OCI-LY1 (cell line): ENCODE measurements around the gene PDE4D.

ENCODE experiments used
- H2AFZ ChIP-seq: fragments of 200-600 bp; sonication (generic), shearing (Covaris generic); 2 replicates; pipeline ENCODE4 v1.6.0; 2014; ENCODE audit warnings: antibody characterized with exemption, mild to moderate bottlenecking, low read length
- H3F3A ChIP-seq: fragments of 200-600 bp; sonication (generic), shearing (Covaris generic); 2 replicates; pipeline ENCODE4 v1.6.0; 2014; ENCODE audit warnings: mild to moderate bottlenecking, antibody characterized with exemption, low read length, moderate library complexity; ENCODE audit not compliant: insufficient read depth
- H3K27ac ChIP-seq: fragments of 200-600 bp; sonication (generic); 2 replicates; pipeline ENCODE4 v1.5.1; 2014; ENCODE audit warnings: low read length, mixed run types, mild to moderate bottlenecking, low read depth; ENCODE audit not compliant: poor library complexity, severe bottlenecking
- H3K27me3 ChIP-seq: fragments of 200-600 bp; sonication (generic); 2 replicates; pipeline ENCODE4 v1.6.0; 2014; ENCODE audit warnings: antibody characterized with exemption, mild to moderate bottlenecking, low read length, moderate library complexity; ENCODE audit not compliant: insufficient read depth
- H3K36me3 ChIP-seq: fragments of 200-600 bp; sonication (generic); 2 replicates; pipeline ENCODE4 v1.6.1; 2014; ENCODE audit warnings: mild to moderate bottlenecking, antibody characterized with exemption, low read length, moderate library complexity, mixed read lengths; ENCODE audit not compliant: insufficient read depth
- H3K4me1 ChIP-seq: fragments of 200-600 bp; sonication (generic); 2 replicates; pipeline ENCODE4 v1.5.1; 2014; ENCODE audit warnings: mild to moderate bottlenecking, low read length, moderate library complexity; ENCODE audit not compliant: insufficient read depth, severe bottlenecking
- H3K4me2 ChIP-seq: fragments of 200-600 bp; sonication (generic), shearing (Covaris generic); 2 replicates; pipeline ENCODE4 v1.6.1; 2014; ENCODE audit warnings: low read length
- H3K4me3 ChIP-seq: fragments of 200-600 bp; sonication (generic); 2 replicates; pipeline ENCODE4 v1.5.1; 2014; ENCODE audit warnings: low read length, low read depth, mild to moderate bottlenecking, mixed read lengths; ENCODE audit not compliant: poor library complexity, severe bottlenecking
- H3K79me2 ChIP-seq: fragments of 200-600 bp; shearing (Covaris generic); 2 replicates; pipeline ENCODE4 v1.6.1; 2016; ENCODE audit warnings: mixed run types, low read length, mixed read lengths; ENCODE audit not compliant: insufficient read depth
- H3K9ac ChIP-seq: fragments of 200-600 bp; sonication (generic), shearing (Covaris generic); 2 replicates; pipeline ENCODE4 v1.6.1; 2014; ENCODE audit warnings: mild to moderate bottlenecking, low read length, mixed read lengths
- H3K9me2 ChIP-seq: fragments of 200-600 bp; sonication (generic), shearing (Covaris generic); 2 replicates; pipeline ENCODE4 v1.6.1; 2014; ENCODE audit warnings: low read depth, mild to moderate bottlenecking, low read length, mixed read lengths
- H3K9me3 ChIP-seq: fragments of 200-600 bp; shearing (Covaris generic); 2 replicates; pipeline ENCODE4 v1.6.1; 2014; ENCODE audit warnings: low read length, mixed read lengths
- H4K20me1 ChIP-seq: fragments of 200-600 bp; sonication (generic), shearing (Covaris generic); 2 replicates; pipeline ENCODE4 v1.6.0; 2016; ENCODE audit warnings: mild to moderate bottlenecking, low read length; ENCODE audit not compliant: insufficient read depth
- CTCF ChIP-seq: fragments of 200-600 bp; sonication (generic), shearing (Covaris generic); IDR thresholded peaks from 2 replicates; pipeline ENCODE4 v1.5.1; 2017; ENCODE audit warnings: mild to moderate bottlenecking, antibody characterized with exemption, low read length, moderate library complexity, mixed read lengths
- EZH2 ChIP-seq: fragments of 200-600 bp; sonication (generic), shearing (Covaris generic); IDR thresholded peaks from 2 replicates; pipeline ENCODE4 v1.8.0; 2017; ENCODE audit warnings: borderline replicate concordance, mixed run types, mild to moderate bottlenecking, antibody characterized with exemption, low read length, moderate library complexity, mixed read lengths

PDE4D gene

DNA sequence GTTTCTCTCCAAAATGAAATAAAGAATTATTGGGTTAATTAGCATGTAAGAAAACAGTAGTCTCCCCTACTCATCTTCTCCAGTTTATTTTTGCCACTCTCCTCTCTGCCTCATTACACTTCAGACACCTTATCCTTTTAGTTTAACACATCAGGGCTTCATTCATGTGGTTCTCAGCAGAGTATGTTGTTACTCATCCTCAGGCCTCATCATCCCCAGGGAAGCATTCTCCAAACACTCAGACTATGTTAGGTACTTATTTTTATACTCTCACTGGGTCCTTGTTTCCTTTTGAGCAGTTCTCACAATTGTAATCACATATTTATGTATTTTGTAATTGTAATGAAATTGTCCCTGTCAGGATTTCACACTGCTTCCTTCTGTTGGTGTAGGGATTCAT is 470.5 kb downstream of the PDE4D start:
- Histone ChIP-seq H3K4me2 (no peak overlapping the region), H3K27me3 (no peaks in the 10 kb centered on the region), H3K4me3 (no peak overlapping the region), H4K20me1 (no peaks in the 10 kb centered on the region), H3F3A (no peaks in the 10 kb centered on the region), H3K9ac (no peak overlapping the region), H2AFZ (no peak overlapping the region), H3K36me3 (no peaks in the 10 kb centered on the region), H3K27ac (no peak overlapping the region), H3K9me3 (no peaks in the 10 kb centered on the region), H3K4me1 (no peaks in the 10 kb centered on the region), H3K79me2 (no peaks in the 10 kb centered on the region), H3K9me2 (no peaks in the 10 kb centered on the region)
- TF ChIP-seq CTCF, result no peak
- TF ChIP-seq EZH2, result no peak

- Histone ChIP-seq H3K4me1 (no peaks in the 10 kb centered on the region), H3K9me2 (no peaks in the 10 kb centered on the region), H3F3A (no peaks in the 10 kb centered on the region), H3K9ac (no peak overlapping the region), H3K9me3 (no peaks in the 10 kb centered on the region), H3K27me3 (no peaks in the 10 kb centered on the region), H3K4me3 (no peak overlapping the region), H3K36me3 (no peaks in the 10 kb centered on the region), H3K4me2 (no peak overlapping the region), H3K27ac (no peak overlapping the region), H2AFZ (no peak overlapping the region), H3K79me2 (no peaks in the 10 kb centered on the region), H4K20me1 (no peaks in the 10 kb centered on the region)
- no peak for TF ChIP-seq CTCF
- TF ChIP-seq EZH2, result no peak
These were observed 471.3 kb downstream of the PDE4D start for GRCh38 chr5:59421986-59422941.

GRCh38 chr5:59420596-59420995 is 472.9 kb downstream of the PDE4D start:
- no peak overlapping the region for H3K4me2 ChIP-seq
- no peaks in the 10 kb centered on the region for H3K4me1 ChIP-seq
- no peak overlapping the region for H3K27ac ChIP-seq
- no peaks in the 10 kb centered on the region for H4K20me1 ChIP-seq
- H2AFZ ChIP-seq, result no peak overlapping the region
- no peaks in the 10 kb centered on the region for H3K79me2 ChIP-seq
- H3K27me3 ChIP-seq, result no peaks in the 10 kb centered on the region
- TF ChIP-seq EZH2, result no peak
- H3K9ac ChIP-seq, result no peak overlapping the region
- no peaks in the 10 kb centered on the region for H3K36me3 ChIP-seq
- H3K4me3 ChIP-seq, result no peak overlapping the region
- H3K9me3 ChIP-seq, result no peaks in the 10 kb centered on the region
- no peaks in the 10 kb centered on the region for H3K9me2 ChIP-seq
- no peaks in the 10 kb centered on the region for H3F3A ChIP-seq

DNA sequence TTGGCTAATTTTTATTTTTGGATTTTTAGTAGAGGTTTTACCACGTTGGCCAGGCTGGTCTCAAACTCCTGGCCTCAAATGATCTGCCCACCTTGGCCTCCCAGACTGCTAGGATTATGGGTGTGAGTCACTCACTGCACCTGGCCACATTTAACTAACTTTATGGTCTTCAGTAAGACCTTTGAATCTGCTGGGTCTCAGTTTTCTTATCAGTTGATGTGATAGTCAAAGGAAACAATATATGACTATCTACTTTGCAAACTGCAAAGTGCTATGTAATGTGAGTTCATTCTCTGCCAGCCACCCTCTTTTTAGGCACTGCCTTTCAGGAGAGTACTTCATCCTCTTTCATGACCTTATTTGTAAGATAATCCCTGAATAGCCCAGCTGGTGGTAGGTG is 474.7 kb downstream of the PDE4D start:
- Histone ChIP-seq H3K4me3 (no peak overlapping the region), H2AFZ (no peak overlapping the region), H4K20me1 (no peaks in the 10 kb centered on the region), H3K27ac (no peak overlapping the region), H3K79me2 (no peaks in the 10 kb centered on the region), H3K36me3 (no peaks in the 10 kb centered on the region), H3K9ac (no peak overlapping the region), H3K4me2 (no peak overlapping the region), H3K27me3 (no peaks in the 10 kb centered on the region), H3K4me1 (no peaks in the 10 kb centered on the region), H3K9me2 (no peaks in the 10 kb centered on the region), H3K9me3 (no peaks in the 10 kb centered on the region), H3F3A (no peaks in the 10 kb centered on the region)
- TF ChIP-seq CTCF, result no peak
- no peak for TF ChIP-seq EZH2
